Fibroblast of the aortic adventitia (primary cell): ENCODE data around the gene ADGRB3. TPM values are rescaled to one million over a fixed set of nuclear protein-coding genes. Genes with fewer than 3 reads are reported as not detected.

Experiments
- DNase-seq: peaks from one replicate; pipeline ENCODE4 v3.0.0-alpha.2; 2010; ENCODE audit warnings: low read depth
- H3K4me3 ChIP-seq: 2 replicates; pipeline ENCODE4 v1.5.1; 2011; ENCODE audit warnings: low read depth, mild to moderate bottlenecking, control low read depth, low read length, moderate library complexity
- CTCF ChIP-seq: IDR thresholded peaks from 2 replicates; pipeline ENCODE4 v1.5.1; 2011; ENCODE audit warnings: mild to moderate bottlenecking, low read length, control low read depth, inconsistent platforms; ENCODE audit not compliant: insufficient read depth
- total RNA-seq: library from RNA; depleted of rRNA; stranded (reverse); fragments of >200 nt; gene quantifications from 2 replicates; pipeline ENCODE4 v1.2.3, GENCODE V29; 2012; ENCODE audit warnings: low replicate concordance

The ADGRB3 gene
- total RNA-seq, 1 donor = 1.4 TPM

GRCh38 chr6:69044534-69044933 lies 409.5 kb downstream of the ADGRB3 start:
- peak; percentile 37 for DNase-seq
- no peak overlapping the region for H3K4me3 ChIP-seq
- TF ChIP-seq CTCF = no peak

- DNase-seq = no peak
- no peak overlapping the region for H3K4me3 ChIP-seq
- TF ChIP-seq CTCF = no peak
These were observed 424.3 kb downstream of the ADGRB3 start for GRCh38 chr6:69059413-69059812.

GRCh38 chr6:69061066-69061465 lies 426.0 kb downstream of the ADGRB3 start:
- H3K4me3 ChIP-seq = no peak overlapping the region
- DNase-seq = no peak
- TF ChIP-seq CTCF = no peak

GRCh38 chr6:69063401-69063800 lies 428.3 kb downstream of the ADGRB3 start:
- TF ChIP-seq CTCF = no peak
- H3K4me3 ChIP-seq = no peak overlapping the region
- DNase-seq = no peak

GRCh38 chr6:69064226-69064625 lies 429.1 kb downstream of the ADGRB3 start:
- TF ChIP-seq CTCF = no peak
- H3K4me3 ChIP-seq = no peak overlapping the region
- DNase-seq = no peak

GRCh38 chr6:69069881-69070280 lies 434.8 kb downstream of the ADGRB3 start:
- H3K4me3 ChIP-seq = no peak overlapping the region
- TF ChIP-seq CTCF = no peak
- no peak for DNase-seq

- H3K4me3 ChIP-seq = no peak overlapping the region
- no peak for DNase-seq
- no peak for TF ChIP-seq CTCF
These were observed 437.7 kb downstream of the ADGRB3 start for GRCh38 chr6:69072796-69073195.
